ENCODE results near the gene CDH4.

The CDH4 gene

DNA sequence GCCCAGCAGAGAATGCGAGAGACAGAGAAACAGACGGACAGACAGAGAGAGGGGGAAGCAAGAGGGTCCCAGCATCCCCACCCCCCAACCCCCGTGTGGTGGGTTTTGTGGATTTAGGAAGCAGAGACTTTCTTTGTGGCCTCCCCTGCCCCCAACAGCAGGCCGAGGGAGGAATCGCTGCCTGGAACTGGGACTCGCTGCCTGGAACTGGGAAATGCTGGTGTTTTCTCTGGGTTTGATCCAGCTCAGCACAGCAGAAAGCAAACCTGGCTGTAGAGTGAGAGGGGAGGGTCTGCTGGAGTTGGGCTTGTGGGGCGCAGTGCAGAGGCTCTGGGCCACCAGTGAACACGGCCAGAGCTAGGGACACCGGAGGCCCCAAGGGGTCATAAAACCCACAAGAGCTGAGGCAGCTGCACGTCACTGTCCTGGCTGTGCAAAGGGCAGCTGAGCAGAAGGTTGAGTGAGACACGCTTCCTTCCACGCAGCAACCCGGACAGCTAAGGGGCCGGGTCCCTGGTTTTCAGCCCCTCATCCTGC, 631.9 kb downstream of the CDH4 start:
- DNase-seq (ENCODE audit: low read depth), result no peak

DNA sequence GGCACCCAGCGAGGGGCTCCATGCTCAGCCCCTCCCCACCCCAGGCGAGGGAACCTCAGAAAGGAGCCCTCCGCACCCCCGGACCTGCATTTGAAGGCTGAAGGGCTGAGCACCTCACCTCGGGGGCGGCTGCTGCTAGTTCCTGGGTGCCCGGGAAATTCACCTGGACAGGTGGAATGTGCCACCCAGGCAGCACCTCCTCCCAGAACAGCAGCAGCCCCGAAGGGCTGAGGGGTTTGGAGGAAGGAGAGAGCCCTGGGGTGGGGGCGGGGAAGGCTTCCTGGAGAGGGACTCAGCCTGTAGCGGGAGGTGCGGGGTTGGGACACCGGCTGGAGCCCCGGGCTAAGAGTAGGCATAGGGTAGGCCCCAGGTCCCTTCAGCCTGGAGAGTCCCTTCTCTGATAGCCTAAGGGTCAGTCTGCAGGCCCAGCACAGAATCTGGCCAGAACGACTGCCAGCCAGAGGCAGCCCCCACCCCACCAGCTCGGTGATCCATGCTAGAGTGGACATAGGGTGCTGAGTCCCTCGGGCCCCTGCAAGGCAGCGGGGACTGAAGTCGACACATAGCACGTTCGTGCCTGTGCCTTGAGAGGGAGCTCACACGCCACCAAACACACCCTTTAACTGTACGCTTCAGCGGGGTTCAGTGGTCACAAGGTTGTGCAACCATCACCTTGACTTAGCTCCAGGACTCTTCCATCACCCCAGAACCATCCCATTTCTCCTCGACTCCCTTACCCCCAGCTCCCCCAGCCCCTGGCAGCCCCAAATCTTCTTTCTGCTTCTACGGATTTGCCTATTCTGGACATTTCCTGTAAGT, 632.7 kb downstream of the CDH4 start:
- no peak for DNase-seq (ENCODE audit: low read depth)

DNA sequence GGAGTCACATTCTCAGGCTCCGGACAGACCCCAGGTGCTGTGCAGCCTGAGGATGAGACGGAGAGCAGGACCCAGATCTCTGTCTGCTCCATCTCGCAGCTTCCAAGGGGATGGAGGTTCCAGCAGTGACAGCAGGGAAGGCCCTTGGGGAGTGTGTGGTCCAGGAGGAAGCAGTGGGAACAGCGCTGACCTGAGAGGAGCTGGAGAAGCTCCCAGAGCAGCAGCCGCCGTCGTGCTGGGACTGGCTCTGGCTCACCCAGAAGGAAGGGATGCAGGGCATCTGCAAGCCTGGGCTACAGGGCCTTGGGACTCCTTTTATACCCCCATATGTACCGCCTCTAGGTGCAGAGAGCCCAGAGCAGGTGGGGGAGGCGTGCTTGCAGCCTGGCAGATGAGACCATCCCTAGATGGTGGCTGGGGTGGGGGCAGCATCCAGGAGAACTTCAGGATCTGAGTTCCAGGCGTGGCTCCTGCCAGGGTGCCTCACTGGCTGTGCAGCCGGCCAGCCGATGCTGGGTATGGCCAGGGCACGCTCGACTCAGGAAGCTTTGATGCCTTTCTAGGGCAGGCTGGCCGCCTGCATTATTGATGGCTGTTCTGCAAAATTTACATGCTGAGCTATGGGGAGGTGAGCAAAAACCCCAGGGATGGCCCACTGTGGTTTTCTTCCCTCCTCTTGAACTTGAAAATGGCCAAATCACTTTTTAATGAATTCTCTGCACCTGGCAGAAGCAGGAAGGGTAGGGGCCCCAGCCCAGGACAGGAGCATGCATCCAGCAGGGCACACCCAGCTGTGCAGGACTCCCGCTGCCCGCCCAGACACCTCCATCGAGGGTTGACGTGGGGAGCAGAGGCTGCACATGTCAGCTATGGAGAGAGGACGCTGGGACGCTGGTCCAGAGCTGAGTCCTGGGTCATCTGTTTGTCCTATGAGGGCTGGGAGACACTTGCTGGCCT, 634.0 kb downstream of the CDH4 start:
- DNase-seq (ENCODE audit: low read depth), result no peak

DNA sequence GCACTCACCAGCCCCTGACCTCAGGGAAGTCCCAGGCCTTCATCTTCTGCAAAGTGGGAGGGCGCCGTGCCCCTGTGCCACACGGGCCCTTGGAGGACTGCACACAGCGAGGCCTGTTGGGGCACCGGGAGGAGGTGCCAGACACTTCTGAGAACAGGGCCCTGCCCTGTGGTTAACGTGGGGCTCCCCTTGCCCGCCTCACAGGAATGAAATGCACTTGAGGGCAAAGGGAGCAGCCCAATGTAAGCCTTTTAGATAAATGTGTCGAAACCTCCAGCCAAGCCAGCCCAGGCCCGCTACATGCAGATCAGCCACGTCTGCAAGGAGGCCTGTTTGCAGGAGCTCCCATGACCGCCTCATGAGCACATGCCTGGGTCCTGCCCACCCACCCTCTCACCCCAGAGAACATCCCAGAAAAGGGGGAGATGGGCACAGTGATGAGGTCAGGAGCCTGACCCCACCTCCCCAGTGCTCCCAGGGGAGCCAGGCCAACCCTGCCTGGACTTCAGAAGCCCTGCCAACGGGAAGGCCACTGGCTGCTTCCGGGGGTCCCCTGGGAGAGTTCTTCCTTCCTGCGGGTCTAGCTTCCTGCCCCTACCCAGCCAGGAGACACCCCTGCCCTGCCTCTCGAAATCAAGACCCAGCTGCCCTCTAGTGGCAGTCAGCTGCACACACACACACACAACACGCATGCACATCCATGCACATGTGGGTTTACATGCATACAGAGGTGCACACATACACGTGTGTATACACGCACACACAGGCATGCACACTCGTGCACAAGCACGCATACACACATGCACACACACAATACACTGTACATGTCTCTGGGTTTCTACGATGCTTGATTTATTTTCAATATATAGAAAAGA, 634.9 kb downstream of the CDH4 start:
- no peak for DNase-seq (ENCODE audit: low read depth)

DNA sequence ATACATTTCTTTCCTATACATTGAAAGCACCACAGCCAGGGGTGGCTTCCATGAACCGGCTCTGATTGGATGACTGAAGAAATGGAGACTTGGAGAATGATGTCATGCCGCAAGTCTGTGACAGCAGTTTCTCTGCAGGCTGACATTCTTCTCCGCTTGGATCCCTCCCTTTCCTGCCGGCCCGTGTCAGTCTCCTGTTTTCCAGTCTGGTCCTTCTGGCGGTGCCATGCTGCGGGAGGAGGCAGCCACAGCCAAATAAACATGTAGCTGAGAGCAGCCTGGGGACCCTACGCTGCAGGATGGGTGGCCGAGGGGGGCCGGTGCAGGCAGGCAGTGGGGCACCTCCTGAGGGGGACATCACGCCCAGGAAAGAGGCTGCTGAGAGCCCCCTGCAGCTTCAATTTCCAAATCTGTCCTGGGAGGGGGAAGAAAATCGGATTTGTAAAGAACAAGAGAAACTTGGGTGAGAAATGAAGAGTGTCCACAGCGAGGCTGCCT, 635.6 kb downstream of the CDH4 start:
- no peak for DNase-seq (ENCODE audit: low read depth)

DNA sequence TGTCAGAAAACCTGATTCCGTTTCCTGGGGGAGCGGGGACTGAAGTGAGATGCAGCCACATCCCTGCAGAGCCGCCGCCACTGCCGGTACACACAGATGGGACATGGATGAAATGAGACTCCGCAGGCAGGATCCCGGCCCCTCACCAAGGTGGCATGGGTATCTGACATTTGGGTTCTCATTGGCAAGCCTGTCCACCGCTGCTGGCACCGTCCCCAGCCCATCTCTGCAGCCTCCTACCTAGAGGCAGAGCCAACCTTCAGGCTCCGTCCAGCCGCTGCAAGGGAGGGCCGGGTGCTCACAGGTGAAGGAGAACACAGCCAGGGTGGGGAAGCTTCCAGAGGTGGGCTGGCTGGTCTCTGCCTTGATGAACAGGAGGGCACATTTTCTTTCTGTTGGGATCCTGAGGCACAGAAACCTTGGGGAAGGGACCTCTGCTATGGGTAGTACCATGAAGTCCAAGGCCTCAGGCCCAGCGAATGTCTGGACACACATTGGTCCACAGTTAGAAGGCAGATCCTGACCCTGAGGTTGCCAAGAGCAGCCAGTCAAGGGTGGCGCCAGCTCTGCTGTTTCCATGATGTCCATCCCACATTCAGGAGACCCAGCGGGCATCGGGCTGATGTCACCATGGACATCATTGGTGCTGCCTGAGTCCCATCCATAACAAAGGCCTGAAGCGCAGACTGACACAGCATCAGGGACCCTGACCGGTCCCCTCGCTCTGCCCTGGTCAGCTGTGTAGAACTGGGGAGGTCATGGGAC, 636.2 kb downstream of the CDH4 start:
- DNase-seq (ENCODE audit: low read depth), result no peak

DNA sequence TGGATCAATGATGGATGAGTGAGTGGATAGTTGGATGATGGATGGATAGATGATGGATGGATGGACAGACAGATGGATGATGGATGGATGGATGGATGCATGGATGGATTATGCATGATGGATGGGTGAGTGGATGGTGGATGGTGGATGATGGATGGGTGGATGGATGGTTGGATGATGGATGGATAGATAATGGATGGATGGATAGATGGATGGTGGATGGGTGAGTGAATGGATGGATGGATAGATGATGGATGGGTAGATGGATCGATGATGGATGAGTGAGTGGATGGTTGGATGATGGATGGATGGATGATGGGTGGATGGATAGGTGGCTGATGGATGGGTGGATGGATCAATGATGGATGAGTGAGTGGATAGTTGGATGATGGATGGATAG, 637.6 kb downstream of the CDH4 start:
- DNase-seq (ENCODE audit: low read depth), result no peak

DNA sequence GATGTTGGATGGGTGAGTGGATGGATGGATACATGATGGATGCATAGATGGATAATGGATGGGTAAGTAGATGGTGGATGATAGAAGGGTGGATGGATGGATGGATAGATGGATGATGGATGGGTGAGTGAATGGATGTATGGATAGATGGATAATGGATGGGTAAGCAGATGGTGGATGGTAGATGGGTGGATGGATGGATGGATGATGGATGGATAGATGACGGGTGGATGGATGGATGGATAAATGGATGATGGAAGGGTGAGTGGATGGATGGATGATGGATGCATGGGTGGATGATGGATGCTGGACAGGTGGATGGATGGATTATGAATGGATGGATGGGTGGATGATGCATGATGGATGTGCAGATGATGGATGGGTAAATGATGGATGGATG, 638.1 kb downstream of the CDH4 start:
- no peak for DNase-seq (ENCODE audit: low read depth)

DNA sequence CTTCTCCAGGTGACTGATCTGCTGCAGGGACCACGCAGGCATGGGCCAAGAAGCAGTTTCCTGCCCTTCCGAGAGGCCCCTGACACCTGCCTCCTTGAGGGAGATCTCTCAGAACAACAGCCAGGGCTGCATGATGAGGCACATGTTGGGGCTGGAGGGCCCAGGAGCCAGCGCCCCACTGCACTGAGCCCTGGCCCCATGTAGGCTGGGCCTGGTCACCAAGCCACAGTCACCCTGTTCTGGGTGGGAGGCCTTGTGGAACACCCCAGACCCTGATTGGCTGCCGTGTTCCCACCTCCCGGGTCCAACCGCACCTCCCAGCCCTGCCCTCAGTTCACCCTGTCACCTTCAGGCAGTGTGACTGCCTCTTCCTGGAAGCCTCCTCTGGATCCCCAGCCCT, 639.4 kb downstream of the CDH4 start:
- no peak for DNase-seq (ENCODE audit: low read depth)

DNA sequence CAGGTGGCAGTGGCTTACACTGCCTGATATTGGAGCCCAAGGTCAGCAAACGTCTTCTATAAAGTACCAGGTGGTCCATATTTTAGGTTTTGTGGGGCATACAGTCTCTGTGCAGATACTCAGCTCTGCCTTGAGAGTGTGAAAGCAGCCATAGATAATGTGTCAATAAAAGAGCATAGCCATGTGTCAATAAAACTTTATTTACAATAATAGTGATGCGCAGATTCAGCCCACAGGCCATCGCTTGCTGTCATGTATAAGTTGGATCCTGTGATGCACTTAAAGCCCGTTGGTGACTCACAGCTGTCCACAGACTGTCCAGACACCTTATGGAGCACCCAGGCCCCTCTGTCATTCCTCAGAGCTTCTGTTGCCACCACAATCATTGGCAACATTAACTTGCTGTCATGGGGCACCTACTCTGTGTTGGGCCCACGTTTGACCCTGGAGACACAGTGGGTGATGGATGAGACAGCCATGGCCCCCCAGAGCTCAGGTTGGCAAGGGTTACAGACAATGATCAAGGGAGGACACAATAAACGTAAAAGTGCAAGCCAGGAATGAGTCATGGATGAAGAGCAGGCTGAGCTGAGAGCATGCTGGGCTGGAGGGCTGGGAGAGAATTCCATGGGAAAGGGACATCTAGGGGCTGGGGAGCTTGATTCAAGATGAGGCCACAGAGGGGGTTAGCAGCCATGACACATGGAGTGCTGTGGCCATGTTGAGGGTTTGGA, 640.0 kb downstream of the CDH4 start:
- no peak for DNase-seq (ENCODE audit: low read depth)

DNA sequence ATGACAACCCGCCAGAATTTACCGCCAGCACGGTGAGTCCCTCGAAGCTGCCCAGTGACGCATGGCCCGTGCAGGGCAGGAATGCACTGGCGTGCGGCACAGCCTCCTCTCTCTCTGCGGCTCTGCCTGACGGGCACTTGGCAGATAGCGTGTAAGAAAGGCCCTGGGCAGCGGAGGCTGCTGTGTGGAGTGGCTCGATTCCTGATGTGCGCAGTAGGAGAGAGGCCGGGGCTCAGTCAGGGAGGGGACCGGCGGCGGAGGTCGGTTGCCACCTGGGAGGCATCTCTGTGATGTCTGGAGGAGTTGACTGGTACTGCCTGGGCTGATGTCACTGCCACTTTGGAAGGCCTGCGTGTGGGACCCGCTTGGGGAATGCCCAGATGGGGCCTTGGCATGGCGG, 643.0 kb downstream of the CDH4 start:
- DNase-seq (ENCODE audit: low read depth), result no peak

DNA sequence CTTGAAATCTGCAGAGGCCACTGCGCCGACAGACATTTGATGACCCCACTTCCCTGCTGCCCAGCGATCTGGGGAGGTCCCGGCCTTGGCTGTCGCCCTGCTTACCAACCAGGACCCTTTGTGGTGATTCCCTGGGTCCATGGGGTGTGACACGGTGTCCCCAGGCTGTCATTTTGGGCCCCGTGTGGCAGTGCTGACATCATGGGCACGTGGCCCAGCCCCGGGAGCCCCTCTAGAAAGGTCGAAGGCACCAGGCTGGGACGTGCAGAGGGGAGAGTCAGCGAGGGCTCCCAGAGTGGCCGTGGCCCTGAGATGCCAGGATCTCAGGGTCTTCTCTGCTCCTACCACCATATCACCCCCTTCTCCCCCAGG, 643.6 kb downstream of the CDH4 start:
- DNase-seq (ENCODE audit: low read depth), result no peak

DNA sequence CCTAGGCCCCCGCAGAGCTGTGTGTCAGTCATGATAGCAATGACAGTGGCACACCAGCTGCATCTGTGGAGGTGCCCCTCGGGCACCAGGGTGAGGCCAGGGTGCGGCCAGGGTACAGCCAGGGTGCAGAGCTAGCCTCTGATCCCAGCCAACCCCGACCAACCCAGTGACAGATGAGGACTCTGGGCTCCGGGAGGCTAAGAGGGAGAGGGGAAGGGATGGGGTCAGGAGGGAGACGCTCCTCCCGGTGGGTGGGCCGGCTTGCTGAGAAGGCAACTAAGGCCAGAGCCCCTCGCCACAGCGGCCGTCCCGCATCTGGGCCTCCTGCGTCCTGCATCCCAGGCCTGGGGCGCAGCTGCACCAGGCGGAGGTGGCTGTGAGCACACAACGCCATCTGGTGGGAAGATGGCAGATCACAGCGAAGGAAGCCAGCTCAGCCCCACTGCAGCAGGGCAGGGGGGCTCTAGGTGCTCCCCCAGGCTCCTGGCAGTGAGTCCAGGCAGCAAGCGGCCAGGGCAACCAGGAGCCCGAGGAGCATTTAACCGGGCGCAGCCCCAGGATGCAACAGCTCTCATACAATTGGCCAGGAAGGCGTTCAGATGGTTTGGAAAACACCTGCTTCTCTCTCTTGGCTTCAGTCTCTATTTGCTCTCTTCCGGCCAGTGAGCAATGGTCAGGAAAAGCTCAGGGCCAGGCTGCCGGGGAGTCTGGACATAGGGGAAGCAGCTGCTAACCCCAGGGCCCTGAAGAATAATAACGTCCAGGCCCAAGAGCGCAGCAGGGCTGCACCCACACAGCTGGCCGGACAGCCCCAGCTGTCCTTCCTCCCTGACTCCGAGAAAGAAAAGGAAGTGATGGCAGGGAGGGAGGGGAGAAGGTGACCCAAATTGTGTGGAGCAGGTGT, 644.2 kb downstream of the CDH4 start:
- DNase-seq (ENCODE audit: low read depth), result no peak

DNA sequence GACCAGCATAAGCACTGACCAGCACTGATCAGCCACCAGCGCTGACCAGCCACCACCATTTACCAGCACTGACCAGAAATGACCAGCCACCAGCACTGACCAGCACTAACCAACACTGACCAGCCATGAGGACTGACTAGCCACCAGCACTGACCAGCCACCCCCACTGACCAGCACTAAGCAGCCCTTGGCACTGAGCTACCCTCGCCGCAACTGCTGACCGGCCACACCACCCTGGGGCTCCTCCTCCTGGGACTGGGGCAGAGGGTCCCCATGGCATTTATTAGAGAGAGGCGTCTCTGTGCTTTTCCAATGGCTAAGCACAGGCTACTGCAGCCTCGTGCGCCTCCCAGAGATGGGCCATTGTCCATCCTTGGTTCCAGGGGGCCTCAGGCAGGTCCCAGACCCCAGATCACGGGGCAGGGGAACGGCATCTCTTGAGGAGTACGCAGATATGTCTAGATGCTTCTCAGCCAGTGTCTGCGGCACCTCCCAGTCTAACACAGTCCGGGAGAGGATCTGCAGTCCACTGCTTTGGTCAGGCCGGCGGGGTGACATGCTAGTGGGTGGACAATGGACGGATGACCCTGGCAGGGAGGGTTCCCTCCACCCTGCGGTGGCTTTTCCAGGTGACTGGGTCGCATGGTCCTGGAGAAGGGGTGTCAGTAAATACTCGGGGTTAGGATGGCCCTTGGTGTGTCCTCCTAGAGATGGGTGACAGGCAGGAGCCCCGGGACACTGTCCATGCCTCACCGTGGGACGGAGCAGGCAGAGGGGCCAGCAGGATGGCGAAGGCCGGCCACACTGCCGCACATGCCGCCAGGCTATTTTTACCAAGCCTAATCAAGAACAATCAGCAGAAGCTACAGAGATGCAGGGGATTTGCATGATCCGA, 645.6 kb downstream of the CDH4 start:
- no peak for DNase-seq (ENCODE audit: low read depth)

DNA sequence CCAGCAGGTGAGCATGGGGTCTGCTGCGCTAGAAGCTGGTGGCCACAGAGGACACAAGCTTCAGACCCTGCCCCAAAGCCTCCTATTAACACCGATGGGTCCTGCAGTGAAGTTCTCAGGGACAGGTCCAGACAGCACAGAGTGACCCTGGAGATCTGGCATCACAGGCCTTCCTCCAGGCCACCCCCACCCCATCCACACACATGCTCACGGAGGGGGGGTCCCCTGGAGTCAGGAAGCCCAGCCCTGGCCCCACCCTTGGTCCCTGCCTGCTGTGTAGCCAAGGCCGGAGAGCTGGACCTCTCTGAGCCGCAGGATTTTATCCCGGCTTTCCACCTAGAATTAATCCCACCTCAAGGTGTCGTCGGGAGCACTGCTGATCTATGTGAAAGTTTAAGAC, 646.3 kb downstream of the CDH4 start:
- no peak for DNase-seq (ENCODE audit: low read depth)

DNA sequence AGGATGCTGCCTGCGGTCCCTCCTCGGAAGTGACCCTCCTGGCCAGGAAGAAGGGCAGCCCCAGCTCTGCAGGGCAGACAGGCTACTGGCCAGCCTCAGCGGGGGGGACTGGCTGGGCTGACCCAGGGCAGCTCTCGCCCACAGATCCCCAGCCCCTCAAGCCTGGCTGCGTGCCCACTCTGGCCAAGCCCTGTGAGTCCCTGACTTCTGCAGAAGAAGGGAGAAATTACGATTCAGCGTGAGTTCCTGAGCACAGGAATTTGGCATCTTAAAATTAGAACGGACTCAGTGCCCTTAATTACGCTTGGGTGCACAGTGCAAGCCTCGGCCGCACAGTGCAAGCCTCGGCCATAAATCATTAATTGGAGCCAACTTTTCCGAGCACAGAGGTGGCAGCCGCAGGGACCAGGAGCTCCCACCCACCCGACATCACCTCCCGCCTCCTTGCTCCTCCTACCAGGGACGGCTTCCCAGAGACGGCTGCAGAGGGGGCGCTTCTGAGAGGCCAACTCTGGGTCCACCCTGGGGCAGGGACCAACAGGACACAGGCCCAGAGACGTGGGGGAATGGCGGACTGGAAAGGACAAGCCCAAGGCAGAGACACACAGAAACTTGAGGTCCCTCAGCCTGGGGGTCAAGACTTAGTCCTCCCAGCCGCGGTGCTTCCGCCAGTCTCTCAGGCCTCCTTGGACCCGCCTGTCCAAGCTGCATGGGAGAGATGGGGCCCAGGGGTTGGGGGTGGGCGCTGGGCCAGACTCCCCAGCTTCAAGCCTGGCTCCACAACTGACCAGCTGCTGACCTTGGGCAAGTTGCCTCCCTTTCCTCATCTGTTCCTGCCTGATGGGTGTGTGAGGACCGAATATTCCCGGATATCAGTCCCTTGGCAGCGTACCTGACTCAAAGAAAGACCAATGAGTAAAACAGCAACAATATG, 648.2 kb downstream of the CDH4 start:
- no peak for DNase-seq (ENCODE audit: low read depth)

DNA sequence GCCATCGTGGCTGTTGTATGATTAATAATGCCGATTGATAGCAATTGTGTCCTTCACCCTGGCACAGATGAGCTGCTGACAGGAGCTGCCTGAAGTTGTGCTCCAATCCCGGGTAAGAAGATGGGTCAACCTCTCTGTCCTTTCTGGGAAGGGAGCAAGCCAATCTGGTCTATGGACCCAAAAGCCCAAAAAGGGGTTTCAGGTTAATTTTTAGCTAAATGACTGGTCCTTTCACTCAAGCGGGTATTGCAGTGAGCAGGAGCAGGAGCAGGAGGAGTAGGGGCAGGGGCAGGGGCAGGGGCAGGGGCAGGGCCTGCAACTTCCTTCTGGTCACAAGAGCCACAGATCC, 648.9 kb downstream of the CDH4 start:
- no peak for DNase-seq (ENCODE audit: low read depth)
